Mesendoderm (in vitro differentiated cells): ENCODE results near the gene ST8SIA5. TPM values are rescaled to one million over a fixed set of nuclear protein-coding genes. Genes with fewer than 3 reads are reported as not detected.
A peak's percentile ranks its signal among the peaks of the same experiment; 100 is the strongest.

ENCODE experiments used
- DNase-seq: peaks from one replicate; pipeline ENCODE4 v3.0.0; 2013
- H2AK5ac ChIP-seq: 2 replicates; pipeline ENCODE4 v1.6.1; 2013; ENCODE audit warnings: low read length, inconsistent platforms
- H2BK120ac ChIP-seq: 2 replicates; pipeline ENCODE4 v1.6.1; 2013; ENCODE audit warnings: low read depth, mild to moderate bottlenecking, low read length, moderate library complexity, mixed read lengths
- H2BK15ac ChIP-seq: replicated peaks from 2 replicates; pipeline ENCODE4 v1.6.1; 2013; ENCODE audit warnings: low read depth, mild to moderate bottlenecking, moderate library complexity
- H2BK5ac ChIP-seq: 2 replicates; pipeline ENCODE4 v1.6.1; 2013; ENCODE audit warnings: low read length, inconsistent platforms
- H3K18ac ChIP-seq: 2 replicates; pipeline ENCODE4 v1.6.1; 2013; ENCODE audit warnings: mild to moderate bottlenecking, low read length, mixed read lengths
- H3K23ac ChIP-seq: one replicate; pipeline ENCODE4 v1.6.1; 2013; ENCODE audit warnings: low read length
- H3K27ac ChIP-seq: 2 replicates; pipeline ENCODE4 v1.5.1; 2013; ENCODE audit warnings: low read depth, mild to moderate bottlenecking, inconsistent platforms, low read length, moderate library complexity
- H3K27me3 ChIP-seq: 2 replicates; pipeline ENCODE4 v1.6.1; 2013; ENCODE audit warnings: low read length, control low read depth, mild to moderate bottlenecking, inconsistent platforms; ENCODE audit not compliant: insufficient read depth, poor library complexity
- H3K36me3 ChIP-seq: 2 replicates; pipeline ENCODE4 v1.6.1; 2013; ENCODE audit warnings: low read length, inconsistent platforms; ENCODE audit not compliant: control insufficient read depth, insufficient read depth
- H3K4ac ChIP-seq: one replicate; pipeline ENCODE4 v1.6.1; 2013; ENCODE audit warnings: low read depth, mild to moderate bottlenecking, low read length, moderate library complexity
- H3K4me1 ChIP-seq: 2 replicates; pipeline ENCODE4 v1.6.1; 2013; ENCODE audit warnings: low read depth, low read length, inconsistent platforms; ENCODE audit not compliant: control insufficient read depth
- H3K4me2 ChIP-seq: 2 replicates; pipeline ENCODE4 v1.6.1; 2013; ENCODE audit warnings: low read length
- H3K4me3 ChIP-seq: 2 replicates; pipeline ENCODE4 v1.5.1; 2013; ENCODE audit warnings: mild to moderate bottlenecking, low read length
- H3K56ac ChIP-seq: one replicate; pipeline ENCODE4 v1.6.1; 2013; ENCODE audit warnings: low read length
- H3K79me1 ChIP-seq: 2 replicates; pipeline ENCODE4 v1.6.1; 2013; ENCODE audit warnings: low read length, inconsistent platforms
- H3K79me2 ChIP-seq: 2 replicates; pipeline ENCODE4 v1.6.1; 2013; ENCODE audit warnings: mild to moderate bottlenecking, low read length; ENCODE audit not compliant: control insufficient read depth, insufficient read depth
- H3K9ac ChIP-seq: 2 replicates; pipeline ENCODE4 v1.6.1; 2013; ENCODE audit warnings: low read length, inconsistent platforms
- H4K5ac ChIP-seq: one replicate; pipeline ENCODE4 v1.6.1; 2013; ENCODE audit warnings: low read length
- H4K8ac ChIP-seq: one replicate; pipeline ENCODE4 v1.6.1; 2013; ENCODE audit warnings: low read depth, mild to moderate bottlenecking, control low read depth, low read length, moderate library complexity
- WGBS: extraction: QIAGEN DNeasy Blood & Tissue Kit; methylation state at CpG from one replicate; pipeline ENCODE4 v1.1.7; 2013; ENCODE audit warnings: low lambda C conversion rate, missing lambda C conversion rate; ENCODE audit not compliant: insufficient coverage; ENCODE audit errors: extremely low coverage; 5-methylcytosine and 5-hydroxymethylcytosine counted together
- small RNA-seq: library from polyadenylated mRNA; stranded (forward); fragments of <200 nt; extraction: miRNeasy Mini kit (QIAGEN cat#:217004); gene quantifications from one replicate; pipeline ENCODE3, GENCODE V24; 2013; ENCODE audit not compliant: insufficient read depth

ST8SIA5 gene

GRCh38 chr18:46621871-46622270 is 135.0 kb downstream of the ST8SIA5 start:
- no peak overlapping the region for H3K56ac ChIP-seq
- no peaks in the 10 kb centered on the region for H3K4me1 ChIP-seq
- no CpG with 5 or more reads among the region's 2 CpGs for WGBS
- H3K9ac ChIP-seq, result no peak overlapping the region
- H4K8ac ChIP-seq, result no peak overlapping the region
- H3K4me2 ChIP-seq, result no peak overlapping the region
- no peak overlapping the region for H3K27ac ChIP-seq
- no peak overlapping the region for H2BK5ac ChIP-seq
- no peak overlapping the region for H3K18ac ChIP-seq
- no peaks in the 10 kb centered on the region for H3K79me1 ChIP-seq
- H3K4me3 ChIP-seq, result no peak overlapping the region
- H2BK120ac ChIP-seq, result no peak overlapping the region
- H3K23ac ChIP-seq, result no peak overlapping the region
- H2BK15ac ChIP-seq, result no peak overlapping the region
- peak; percentile 37 for DNase-seq
- no peak overlapping the region for H3K4ac ChIP-seq
- no peak overlapping the region for H2AK5ac ChIP-seq
- H4K5ac ChIP-seq, result no peak overlapping the region
- no peaks in the 10 kb centered on the region for H3K79me2 ChIP-seq
- no peaks in the 10 kb centered on the region for H3K27me3 ChIP-seq
- H3K36me3 ChIP-seq, result no peaks in the 10 kb centered on the region

GRCh38 chr18:46621111-46621766 is 135.6 kb downstream of the ST8SIA5 start:
- Histone ChIP-seq H3K56ac (no peak overlapping the region), H2AK5ac (no peak overlapping the region), H2BK5ac (no peak overlapping the region), H3K4me1 (no peaks in the 10 kb centered on the region), H3K27me3 (no peaks in the 10 kb centered on the region), H2BK120ac (no peak overlapping the region), H3K4me3 (no peak overlapping the region), H3K4me2 (no peak overlapping the region), H3K79me2 (no peaks in the 10 kb centered on the region), H3K4ac (no peak overlapping the region), H3K36me3 (no peaks in the 10 kb centered on the region), H4K5ac (no peak overlapping the region), H3K18ac (no peak overlapping the region), H2BK15ac (no peak overlapping the region), H3K9ac (no peak overlapping the region), H4K8ac (no peak overlapping the region), H3K23ac (no peak overlapping the region), H3K79me1 (no peaks in the 10 kb centered on the region), H3K27ac (no peak overlapping the region)
- WGBS, result no CpG with 5 or more reads among the region's 6 CpGs
- no peak for DNase-seq

- H2AK5ac ChIP-seq, result no peak overlapping the region
- no peaks in the 10 kb centered on the region for H3K79me2 ChIP-seq
- no peak overlapping the region for H3K56ac ChIP-seq
- no peaks in the 10 kb centered on the region for H3K36me3 ChIP-seq
- H3K18ac ChIP-seq, result no peak overlapping the region
- no peaks in the 10 kb centered on the region for H3K27me3 ChIP-seq
- H3K9ac ChIP-seq, result no peak overlapping the region
- H3K79me1 ChIP-seq, result no peaks in the 10 kb centered on the region
- no peak overlapping the region for H3K27ac ChIP-seq
- H4K8ac ChIP-seq, result no peak overlapping the region
- H4K5ac ChIP-seq, result no peak overlapping the region
- H3K23ac ChIP-seq, result no peak overlapping the region
- H2BK5ac ChIP-seq, result no peak overlapping the region
- DNase-seq, result no peak
- no peaks in the 10 kb centered on the region for H3K4me1 ChIP-seq
- H2BK120ac ChIP-seq, result no peak overlapping the region
- H3K4ac ChIP-seq, result no peak overlapping the region
- no peak overlapping the region for H3K4me2 ChIP-seq
- no peak overlapping the region for H3K4me3 ChIP-seq
- no CpG with 5 or more reads among the region's 3 CpGs for WGBS
- H2BK15ac ChIP-seq, result no peak overlapping the region
Measured at GRCh38 chr18:46619559-46619958, 137.3 kb downstream of the ST8SIA5 start.

Small RNA genes within 50 kb of the gene (small RNA-seq; reads per million reads assigned to genes)
- gene AC090311.1, result not detected
